ENCODE measurements around the gene NUP85. TPM values are rescaled to one million over a fixed set of nuclear protein-coding genes. Genes with fewer than 3 reads are reported as not detected.

The NUP85 gene
- total and polyA plus RNA-seq, 8 donors = 21.0 to 105 (median 25.3) TPM

- FAIRE-seq = no peak
- no peaks in the 10 kb centered on the region for H3K9me3 ChIP-seq
- intact Hi-C loops (cut with DNase I) = loop anchor here in 1 of 3 donors (10.0 kb wide), 1 partner anchor 66 kb away; no protein-coding TSS in a partner anchor
- 4 to 10% methylated on average over 8 of the region's 8 CpGs for WGBS, 2 donors
- H3K4me3 ChIP-seq = peak overlapping the region; percentile 87 to 97 (median 92)
- H3K4me1 ChIP-seq = peaks cover 0 to 13% (median 4%) of the 10 kb centered on the region in 3 donors
- no peak overlapping the region for H3K27ac ChIP-seq
- DNase-seq = no peak
- no peak for ATAC-seq
- H3K36me3 ChIP-seq = peaks cover 0 to 15% (median 0%) of the 10 kb centered on the region in 3 donors
- no peaks in the 10 kb centered on the region for H3K27me3 ChIP-seq
- no peak for TF ChIP-seq CTCF (IDR thresholded peaks at IDR 0.05)
These were observed 24.4 kb upstream of the NUP85 start for GRCh38 chr17:75181110-75181509.

- Histone ChIP-seq H3K27me3 (no peaks in the 10 kb centered on the region), H3K27ac (peak overlapping the region; percentile 95 to 99 (median 98)), H3K4me1 (peaks cover 0 to 13% (median 4%) of the 10 kb centered on the region in 3 donors), H3K9me3 (no peaks in the 10 kb centered on the region), H3K36me3 (peaks cover 0 to 11% (median 0%) of the 10 kb centered on the region in 3 donors), H3K4me3 (peak overlapping the region; percentile 87 to 97 (median 92))
- intact Hi-C loops (cut with DNase I) = loop anchor here in 1 of 3 donors (10.0 kb wide), 1 partner anchor 67 kb away; no protein-coding TSS in a partner anchor
- FAIRE-seq (no peak), ATAC-seq (peak in 3 of 4 donors; percentile 1 to 6 (median 6)), DNase-seq (peak in 2 of 6 donors; percentile 36 to 55)
- 0 to 1% methylated on average over 34 of the region's 34 CpGs for WGBS, 2 donors
- TF ChIP-seq CTCF (IDR thresholded peaks at IDR 0.05) = no peak
These were observed 23.7 kb upstream of the NUP85 start for GRCh38 chr17:75181608-75182318.

GRCh38 chr17:75182319-75182568, 23.2 kb upstream of the NUP85 start:
- FAIRE-seq (no peak), ATAC-seq (peak in 2 of 4 donors; percentile 2 to 11), DNase-seq (peak in 2 of 6 donors; percentile 21 to 86)
- Histone ChIP-seq H3K27me3 (no peaks in the 10 kb centered on the region), H3K4me1 (peaks cover 0 to 13% (median 4%) of the 10 kb centered on the region in 3 donors), H3K27ac (peak overlapping the region; percentile 95 to 99 (median 98)), H3K4me3 (peak overlapping the region; percentile 87 to 97 (median 92)), H3K36me3 (peaks cover 0 to 7% (median 0%) of the 10 kb centered on the region in 3 donors), H3K9me3 (no peaks in the 10 kb centered on the region)
- intact Hi-C loops (cut with DNase I) = loop anchor here in 1 of 3 donors (10.0 kb wide), 1 partner anchor 67 kb away; no protein-coding TSS in a partner anchor
- TF ChIP-seq CTCF (IDR thresholded peaks at IDR 0.05) = no peak
- WGBS, 2 donors = 0 to 1% methylated on average over 33 of the region's 33 CpGs

DNA sequence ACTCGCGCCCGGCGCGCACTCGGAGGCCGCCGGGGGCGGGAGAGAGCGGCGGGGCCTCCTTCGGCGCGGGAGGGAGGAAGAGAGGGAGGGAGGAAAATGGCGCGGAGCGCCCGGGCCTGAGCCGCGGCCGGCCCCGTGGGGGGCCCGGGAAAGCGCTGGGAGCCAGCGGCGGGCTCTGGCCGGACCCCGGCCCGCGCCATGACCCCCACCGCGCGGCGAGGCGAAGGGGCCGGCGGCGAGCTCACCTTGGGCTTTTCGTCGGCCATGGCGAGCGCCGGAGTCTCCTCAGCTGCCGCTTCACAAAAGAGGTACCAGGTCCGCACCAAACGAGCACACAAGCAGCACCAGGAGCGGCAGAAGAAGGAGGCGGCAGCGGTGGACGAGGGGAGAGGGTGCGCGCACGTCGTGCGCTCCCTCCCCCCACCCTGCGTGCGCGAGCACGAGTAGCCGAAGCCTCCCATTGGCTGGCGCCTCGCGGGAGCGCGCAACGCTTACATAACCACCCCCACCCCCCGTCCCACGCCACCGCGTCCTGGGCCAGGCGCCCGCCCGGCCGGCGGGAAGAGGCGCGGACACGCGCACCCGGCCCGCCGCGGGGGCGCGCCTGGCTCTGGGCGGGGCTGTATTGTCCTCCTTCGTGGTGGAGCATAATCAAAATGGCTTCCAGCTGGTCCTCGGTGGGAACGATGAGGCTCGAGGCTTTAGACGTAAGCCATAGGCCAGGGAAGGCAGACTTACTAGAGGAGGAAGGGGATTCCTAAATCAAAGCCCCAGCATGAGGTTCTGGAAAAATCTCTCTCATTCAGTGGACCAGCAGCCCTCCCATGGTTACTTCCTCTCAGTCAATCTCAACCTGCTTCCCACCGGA, 22.7 kb upstream of the NUP85 start, which contains the start of gene SUMO2:
Gene SUMO2 (minus strand): TSS at position 391 of the 868 bp plus-strand sequence. CDS start 125 bp downstream, at position 266.
- Histone ChIP-seq H3K4me3 (peak within 1 kb of the TSS; percentile 87 to 97 (median 92)), H3K4me1 (peaks cover 0 to 13% (median 4%) of the 10 kb centered on the region in 3 donors), H3K36me3 (peaks cover 0 to 6% (median 0%) of the 10 kb centered on the region in 3 donors), H3K27ac (peak within 1 kb of the TSS; percentile 95 to 99 (median 98)), H3K9me3 (no peaks in the 10 kb centered on the region), H3K27me3 (no peaks in the 10 kb centered on the region)
- FAIRE-seq (no peak), DNase-seq (peak; percentile 92 to 99 (median 96)), ATAC-seq (peak; percentile 93 to 96 (median 94))
- peak; percentile 12 to 37 (median 23) for TF ChIP-seq CTCF (IDR thresholded peaks at IDR 0.05)
- intact Hi-C loops (cut with DNase I) = loop anchor here in 1 of 3 donors (10.0 kb wide), 1 partner anchor 68 kb away; no protein-coding TSS in a partner anchor
- WGBS, 2 donors = 1% methylated on average over 75 to 92 of the region's 92 CpGs
